Brain microvascular endothelial cell (primary cell): Measurements from ENCODE around the gene LYSET.

Experiments
- DNase-seq: peaks from one replicate; pipeline ENCODE4 v3.0.0-alpha.2; 2020
- H3K27ac ChIP-seq: fragments of 250-450 bp; sonication (Bioruptor Pico); 2 replicates; pipeline ENCODE4 v1.5.1; 2020; ENCODE audit warnings: mild to moderate bottlenecking, moderate library complexity
- H3K27me3 ChIP-seq: fragments of 250-450 bp; sonication (Bioruptor Pico); replicated peaks from 2 replicates; pipeline ENCODE4 v1.5.1; 2020; ENCODE audit warnings: mild to moderate bottlenecking
- H3K36me3 ChIP-seq: fragments of 250-450 bp; sonication (Bioruptor Pico); replicated peaks from 2 replicates; pipeline ENCODE4 v1.5.1; 2020; ENCODE audit warnings: mild to moderate bottlenecking
- H3K4me3 ChIP-seq: 2 replicates; pipeline ENCODE4 v1.5.1; 2011; ENCODE audit warnings: low read depth, mild to moderate bottlenecking, control low read depth, low read length, moderate library complexity
- in situ Hi-C: cut with HindIII; loops from 2 replicates; pipeline ENCODE4 v1.10.0; 2017; ENCODE audit warnings: low sequenced_read_pairs, low pct_ligation_motif_present
- TF ChIP-seq, protein P1 (sequence below): IDR thresholded peaks from 2 replicates; pipeline ENCODE4 v1.5.1; 2011; ENCODE audit warnings: low read depth, mild to moderate bottlenecking, moderate library complexity, low read length, control low read depth, inconsistent platforms; ENCODE audit errors: missing control alignments

The LYSET gene

DNA sequence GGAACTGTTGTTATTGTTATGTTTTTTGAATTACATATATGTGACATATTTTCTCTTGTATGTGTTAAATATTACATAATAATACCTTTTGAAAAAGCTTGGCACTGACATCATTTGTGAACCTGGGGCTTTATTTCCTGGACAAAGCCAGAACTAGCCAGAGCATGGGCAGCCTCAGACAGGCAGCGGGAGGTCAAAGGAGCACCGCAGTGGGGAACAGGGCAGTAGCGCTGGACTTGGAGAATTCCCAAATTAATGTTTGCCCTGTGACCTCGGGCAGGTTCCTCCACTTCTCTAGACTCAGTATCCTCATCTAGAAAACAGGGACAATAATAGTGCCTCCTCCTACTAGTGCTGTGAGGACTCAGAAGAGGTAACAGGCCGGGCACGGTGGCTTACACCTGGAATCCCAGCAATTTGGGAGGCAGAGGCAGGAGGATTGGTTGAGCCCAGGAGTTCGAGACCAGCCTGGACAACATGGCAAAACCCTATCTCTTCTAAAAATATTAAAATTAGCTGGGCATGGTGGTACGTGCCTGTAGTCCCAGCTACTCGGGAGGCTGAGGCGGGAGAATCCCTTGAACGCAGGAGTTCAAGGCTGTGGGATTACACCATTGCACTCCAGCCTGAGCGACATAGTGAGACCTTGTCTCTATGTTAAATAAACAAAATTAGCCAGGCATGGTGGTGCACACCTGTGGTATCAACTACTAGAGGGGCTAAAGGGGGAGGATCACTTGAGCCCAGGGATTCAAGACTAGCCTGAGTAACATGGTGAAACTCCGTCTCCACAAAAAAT lies 42.1 kb upstream of the LYSET start:
- Histone ChIP-seq H3K27ac (no peak overlapping the region), H3K36me3 (no peaks in the 10 kb centered on the region), H3K27me3 (no peaks in the 10 kb centered on the region), H3K4me3 (no peak overlapping the region)
- no peak for DNase-seq
- TF ChIP-seq, protein P1, sequence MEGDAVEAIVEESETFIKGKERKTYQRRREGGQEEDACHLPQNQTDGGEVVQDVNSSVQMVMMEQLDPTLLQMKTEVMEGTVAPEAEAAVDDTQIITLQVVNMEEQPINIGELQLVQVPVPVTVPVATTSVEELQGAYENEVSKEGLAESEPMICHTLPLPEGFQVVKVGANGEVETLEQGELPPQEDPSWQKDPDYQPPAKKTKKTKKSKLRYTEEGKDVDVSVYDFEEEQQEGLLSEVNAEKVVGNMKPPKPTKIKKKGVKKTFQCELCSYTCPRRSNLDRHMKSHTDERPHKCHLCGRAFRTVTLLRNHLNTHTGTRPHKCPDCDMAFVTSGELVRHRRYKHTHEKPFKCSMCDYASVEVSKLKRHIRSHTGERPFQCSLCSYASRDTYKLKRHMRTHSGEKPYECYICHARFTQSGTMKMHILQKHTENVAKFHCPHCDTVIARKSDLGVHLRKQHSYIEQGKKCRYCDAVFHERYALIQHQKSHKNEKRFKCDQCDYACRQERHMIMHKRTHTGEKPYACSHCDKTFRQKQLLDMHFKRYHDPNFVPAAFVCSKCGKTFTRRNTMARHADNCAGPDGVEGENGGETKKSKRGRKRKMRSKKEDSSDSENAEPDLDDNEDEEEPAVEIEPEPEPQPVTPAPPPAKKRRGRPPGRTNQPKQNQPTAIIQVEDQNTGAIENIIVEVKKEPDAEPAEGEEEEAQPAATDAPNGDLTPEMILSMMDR: no peak
- in situ Hi-C loops: loop anchor here (25.0 kb wide), 1 partner anchor 206 kb away; no protein-coding TSS in a partner anchor

DNA sequence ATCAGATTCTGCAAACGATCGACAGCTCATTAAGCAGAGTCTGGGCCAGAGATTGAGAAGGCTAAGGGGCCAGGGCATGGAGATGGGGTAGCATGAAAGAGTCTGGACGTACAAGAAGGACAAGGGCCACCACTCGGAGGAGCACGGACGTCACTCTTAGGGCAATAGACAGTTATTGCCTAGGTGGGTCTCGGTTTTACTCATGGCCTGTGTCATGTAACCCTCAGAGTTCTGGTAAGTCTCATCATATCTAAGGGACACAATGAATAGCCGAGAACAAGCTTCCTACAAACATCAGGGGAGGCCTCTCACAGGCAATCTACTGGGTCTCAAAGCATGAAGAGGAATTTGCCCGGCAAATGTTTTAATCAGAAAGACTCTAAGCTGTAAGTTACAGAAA lies 39.0 kb upstream of the LYSET start:
- Histone ChIP-seq H3K36me3 (no peaks in the 10 kb centered on the region), H3K27ac (no peak overlapping the region), H3K27me3 (no peaks in the 10 kb centered on the region), H3K4me3 (no peak overlapping the region)
- DNase-seq: no peak
- in situ Hi-C loops: loop anchor here (25.0 kb wide), 1 partner anchor 209 kb away; no protein-coding TSS in a partner anchor
- TF ChIP-seq, protein P1: no peak

DNA sequence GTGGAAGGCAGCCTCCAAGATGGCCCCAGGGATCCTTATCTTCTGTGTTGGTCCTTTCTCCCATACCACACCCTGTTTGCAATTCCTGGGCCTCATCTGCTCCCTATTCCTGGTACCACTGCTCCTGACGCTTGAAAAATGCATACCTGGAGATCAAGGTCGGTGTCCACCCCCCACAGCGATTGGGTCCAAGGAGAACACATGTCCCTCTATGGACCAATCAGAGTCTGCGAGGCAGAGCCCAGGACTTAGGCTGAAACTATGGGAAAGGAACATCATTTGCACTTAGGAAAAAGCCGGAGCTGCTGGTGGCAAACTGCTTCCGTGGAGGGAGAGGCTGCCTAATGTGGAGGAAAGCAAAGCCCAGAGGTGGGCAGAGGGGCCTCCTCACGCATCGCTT lies 36.1 kb upstream of the LYSET start:
- TF ChIP-seq, protein P1: no peak
- Histone ChIP-seq H3K36me3 (no peaks in the 10 kb centered on the region), H3K27me3 (no peaks in the 10 kb centered on the region), H3K27ac (no peak overlapping the region), H3K4me3 (no peak overlapping the region)
- DNase-seq: no peak
- in situ Hi-C loops: loop anchor here (25.0 kb wide), 1 partner anchor 212 kb away; no protein-coding TSS in a partner anchor

DNA sequence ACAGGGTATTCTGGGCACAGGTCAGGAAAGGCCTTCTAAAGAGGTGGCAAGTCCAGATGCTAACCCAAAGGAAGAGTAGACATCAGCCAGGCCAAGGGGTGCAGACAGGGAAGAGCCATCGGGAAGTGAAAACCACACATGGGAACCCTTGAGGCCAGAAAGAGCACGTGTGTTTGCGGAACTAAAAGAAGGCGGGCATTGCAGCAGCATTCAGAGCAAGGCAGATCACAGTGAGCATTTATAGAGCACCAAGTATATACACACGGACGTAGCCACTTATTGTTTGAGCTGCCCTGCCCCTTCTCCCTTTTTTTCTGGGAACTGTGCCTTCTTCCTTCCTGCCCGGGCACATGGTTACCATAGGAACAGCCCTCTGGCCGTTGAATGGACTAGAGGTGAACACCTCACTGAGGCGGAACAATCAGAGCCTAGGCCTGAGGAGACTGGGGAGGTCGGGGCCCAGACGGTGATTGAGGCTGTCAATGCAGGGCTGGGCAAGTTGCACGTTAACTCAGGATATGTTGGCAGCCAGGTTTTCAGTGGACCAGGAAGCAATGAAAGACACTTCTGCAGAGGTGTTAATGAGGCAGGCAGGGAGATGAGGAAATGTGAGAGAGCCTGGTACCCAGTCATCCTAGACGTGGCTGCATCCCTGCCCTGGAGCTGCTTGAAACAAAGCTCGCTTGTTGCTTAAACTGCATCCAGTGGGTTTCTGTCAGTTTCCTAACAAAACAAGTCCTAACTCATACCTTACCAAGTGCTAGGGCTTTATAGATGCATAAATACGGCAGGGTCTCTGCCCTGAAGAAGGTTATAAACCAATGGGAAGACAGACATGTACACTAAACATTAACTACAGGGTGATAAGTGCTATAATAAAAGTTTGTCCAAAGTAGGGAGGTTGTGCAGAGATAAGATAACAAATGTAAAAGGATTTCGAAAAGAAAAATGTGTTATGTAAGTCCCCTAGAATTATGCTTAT lies 34.6 kb upstream of the LYSET start:
- DNase-seq: no peak
- no peak overlapping the region for H3K27ac ChIP-seq
- no peaks in the 10 kb centered on the region for H3K27me3 ChIP-seq
- in situ Hi-C loops: no loop called here
- no peaks in the 10 kb centered on the region for H3K36me3 ChIP-seq
- H3K4me3 ChIP-seq: no peak overlapping the region
- TF ChIP-seq, protein P1: no peak

DNA sequence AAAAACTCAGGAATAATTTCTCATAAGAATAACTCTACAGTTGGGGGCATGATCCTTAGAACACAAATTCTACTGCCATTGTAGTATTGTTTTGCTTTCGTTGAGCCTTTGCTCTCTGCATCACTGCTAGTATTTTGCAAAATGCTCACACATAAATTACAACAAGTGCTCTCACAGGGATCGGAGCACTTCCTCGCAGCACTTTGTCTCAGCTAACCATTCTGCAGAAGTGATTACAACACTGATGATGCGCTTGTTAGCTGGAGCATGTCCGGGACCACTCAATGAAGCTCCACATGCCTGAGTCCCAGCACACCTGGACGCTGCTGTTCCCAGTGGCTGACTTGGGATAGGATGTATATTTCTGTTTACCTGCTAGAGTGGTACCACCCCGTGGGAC lies 32.0 kb upstream of the LYSET start:
- TF ChIP-seq, protein P1: no peak
- Histone ChIP-seq H3K36me3 (no peaks in the 10 kb centered on the region), H3K27me3 (no peaks in the 10 kb centered on the region), H3K4me3 (no peak overlapping the region), H3K27ac (no peak overlapping the region)
- in situ Hi-C loops: no loop called here
- DNase-seq: no peak
